ENCODE results near the gene SF3A2.

SF3A2 gene

DNA sequence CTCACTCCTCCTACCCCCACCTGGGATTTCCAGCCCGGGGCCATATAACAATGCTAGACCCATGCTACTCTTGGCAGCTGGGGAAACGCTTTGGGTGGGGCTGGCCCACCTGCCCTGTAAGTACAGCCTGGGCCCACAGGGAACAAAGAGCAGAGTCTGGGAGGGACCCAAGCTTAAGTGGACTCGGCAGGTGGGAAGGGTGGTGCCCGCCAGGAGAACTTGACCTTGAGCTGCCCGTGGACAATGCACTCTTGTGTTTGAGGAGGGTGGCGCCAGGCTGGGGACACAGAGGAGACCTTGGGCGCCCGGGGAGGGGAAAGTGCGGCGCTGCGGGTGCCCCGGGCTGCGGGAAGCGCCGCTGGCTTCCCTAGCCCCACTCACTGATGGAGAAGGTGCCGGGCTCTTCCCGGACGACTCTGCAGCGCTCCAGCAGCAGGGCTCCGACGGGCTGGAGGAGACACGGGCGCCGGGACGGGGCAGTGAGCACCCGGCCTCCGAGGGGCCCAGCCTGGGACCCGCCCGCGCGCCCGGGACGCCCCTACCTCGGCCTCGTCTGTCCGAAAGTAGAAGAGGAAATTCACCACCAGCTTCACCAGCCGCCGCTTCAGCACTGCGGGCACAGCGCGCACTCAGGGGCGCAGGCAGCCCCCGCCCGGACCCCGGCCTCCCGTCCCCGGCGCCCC is 1.1 kb upstream of the SF3A2 start:
- no peaks in the 10 kb centered on the region for H3K9me3 ChIP-seq (ENCODE audit: control insufficient read depth, low read length)
- peak overlapping the region; percentile 94 for H3K27ac ChIP-seq
- H3K4me3 ChIP-seq (ENCODE audit: low read depth, low read length) = peak overlapping the region; percentile 94
- H3K4me2 ChIP-seq (ENCODE audit: low read length) = peak overlapping the region; percentile 100
- H3K9ac ChIP-seq = peak overlapping the region; percentile 22
- H3K79me2 ChIP-seq = peaks cover 44% of the 10 kb centered on the region
- H2AFZ ChIP-seq = peak overlapping the region; percentile 76
- H3K36me3 ChIP-seq (ENCODE audit: control insufficient read depth, insufficient read depth, low read length) = no peaks in the 10 kb centered on the region
- H3K27me3 ChIP-seq (ENCODE audit: control insufficient read depth, insufficient read depth, low read length) = no peaks in the 10 kb centered on the region
- peaks cover 12% of the 10 kb centered on the region for H3K4me1 ChIP-seq
- TF ChIP-seq, protein P1, sequence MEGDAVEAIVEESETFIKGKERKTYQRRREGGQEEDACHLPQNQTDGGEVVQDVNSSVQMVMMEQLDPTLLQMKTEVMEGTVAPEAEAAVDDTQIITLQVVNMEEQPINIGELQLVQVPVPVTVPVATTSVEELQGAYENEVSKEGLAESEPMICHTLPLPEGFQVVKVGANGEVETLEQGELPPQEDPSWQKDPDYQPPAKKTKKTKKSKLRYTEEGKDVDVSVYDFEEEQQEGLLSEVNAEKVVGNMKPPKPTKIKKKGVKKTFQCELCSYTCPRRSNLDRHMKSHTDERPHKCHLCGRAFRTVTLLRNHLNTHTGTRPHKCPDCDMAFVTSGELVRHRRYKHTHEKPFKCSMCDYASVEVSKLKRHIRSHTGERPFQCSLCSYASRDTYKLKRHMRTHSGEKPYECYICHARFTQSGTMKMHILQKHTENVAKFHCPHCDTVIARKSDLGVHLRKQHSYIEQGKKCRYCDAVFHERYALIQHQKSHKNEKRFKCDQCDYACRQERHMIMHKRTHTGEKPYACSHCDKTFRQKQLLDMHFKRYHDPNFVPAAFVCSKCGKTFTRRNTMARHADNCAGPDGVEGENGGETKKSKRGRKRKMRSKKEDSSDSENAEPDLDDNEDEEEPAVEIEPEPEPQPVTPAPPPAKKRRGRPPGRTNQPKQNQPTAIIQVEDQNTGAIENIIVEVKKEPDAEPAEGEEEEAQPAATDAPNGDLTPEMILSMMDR (IDR thresholded peaks at IDR 0.05) = no peak

DNA sequence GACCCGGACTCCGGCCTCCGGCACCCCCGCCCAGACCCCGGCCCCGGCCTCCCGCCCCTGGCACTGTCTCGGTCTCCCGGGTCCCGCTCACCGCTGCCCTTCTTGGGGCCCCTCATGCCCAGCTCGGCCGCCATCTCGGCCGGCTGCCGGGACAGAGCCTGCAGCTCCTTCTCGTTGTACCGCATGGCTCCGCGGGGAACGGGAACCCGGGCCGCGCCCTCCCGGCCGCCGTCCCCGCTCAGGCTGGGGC is 635 bp upstream of the SF3A2 start:
- H3K9ac ChIP-seq = peak overlapping the region; percentile 22
- peaks cover 48% of the 10 kb centered on the region for H3K79me2 ChIP-seq
- peak overlapping the region; percentile 76 for H2AFZ ChIP-seq
- H3K27me3 ChIP-seq (ENCODE audit: control insufficient read depth, insufficient read depth, low read length) = no peaks in the 10 kb centered on the region
- peak overlapping the region; percentile 94 for H3K27ac ChIP-seq
- H3K4me2 ChIP-seq (ENCODE audit: low read length) = peak overlapping the region; percentile 100
- no peaks in the 10 kb centered on the region for H3K36me3 ChIP-seq (ENCODE audit: control insufficient read depth, insufficient read depth, low read length)
- peaks cover 12% of the 10 kb centered on the region for H3K4me1 ChIP-seq
- H3K9me3 ChIP-seq (ENCODE audit: control insufficient read depth, low read length) = no peaks in the 10 kb centered on the region
- TF ChIP-seq, protein P1 (IDR thresholded peaks at IDR 0.05) = no peak
- H3K4me3 ChIP-seq (ENCODE audit: low read depth, low read length) = peak overlapping the region; percentile 94

DNA sequence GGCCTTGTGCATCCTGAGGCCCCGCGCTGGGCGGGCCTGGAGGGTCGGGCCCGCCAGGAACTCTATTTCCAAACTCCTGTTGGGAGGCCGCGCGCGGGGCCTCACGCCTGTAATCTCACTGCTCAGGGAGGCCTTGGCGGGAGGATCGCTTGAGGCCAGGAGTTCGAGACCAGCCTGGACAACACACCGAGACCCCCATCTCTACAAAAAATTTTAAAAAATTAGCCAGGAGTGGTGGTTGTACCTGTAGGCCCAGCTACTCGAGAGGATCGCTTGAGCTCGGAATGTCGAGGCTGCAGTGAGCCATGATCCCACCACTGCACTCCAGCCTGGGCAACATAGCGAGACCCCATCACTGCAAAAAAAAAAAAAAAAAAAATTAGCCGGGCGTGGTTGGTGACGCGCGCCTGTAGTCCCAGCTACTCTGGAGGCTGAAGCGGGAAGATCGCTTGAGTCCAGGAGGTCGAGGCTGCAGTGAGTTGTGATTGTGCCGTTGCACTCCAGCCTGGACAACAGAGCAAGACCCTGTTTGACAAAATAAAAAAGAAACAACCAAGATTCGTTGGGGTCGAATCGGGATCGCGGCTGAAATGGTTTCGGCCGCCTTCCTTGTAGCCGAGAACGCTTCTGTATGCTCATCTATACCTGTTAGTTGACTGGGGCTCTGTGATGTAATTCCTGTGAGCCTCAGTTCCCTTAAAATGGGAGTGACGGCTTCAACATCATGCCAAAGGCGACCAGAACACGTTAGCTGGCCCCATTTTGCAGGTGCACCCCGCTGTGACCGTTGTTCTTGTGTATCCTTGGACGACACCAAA is 636 bp downstream of the SF3A2 start:
- Histone ChIP-seq H3K9ac (peak overlapping the region; percentile 75), H3K27ac (peak overlapping the region; percentile 94), H3K4me3 (ENCODE audit: low read depth, low read length) (peak overlapping the region; percentile 94), H3K4me2 (ENCODE audit: low read length) (peak overlapping the region; percentile 100), H3K36me3 (ENCODE audit: control insufficient read depth, insufficient read depth, low read length) (no peaks in the 10 kb centered on the region), H3K4me1 (peaks cover 12% of the 10 kb centered on the region), H3K9me3 (ENCODE audit: control insufficient read depth, low read length) (no peaks in the 10 kb centered on the region), H3K27me3 (ENCODE audit: control insufficient read depth, insufficient read depth, low read length) (no peaks in the 10 kb centered on the region), H3K79me2 (peaks cover 60% of the 10 kb centered on the region), H2AFZ (peak overlapping the region; percentile 76)
- TF ChIP-seq, protein P1 (IDR thresholded peaks at IDR 0.05) = no peak

DNA sequence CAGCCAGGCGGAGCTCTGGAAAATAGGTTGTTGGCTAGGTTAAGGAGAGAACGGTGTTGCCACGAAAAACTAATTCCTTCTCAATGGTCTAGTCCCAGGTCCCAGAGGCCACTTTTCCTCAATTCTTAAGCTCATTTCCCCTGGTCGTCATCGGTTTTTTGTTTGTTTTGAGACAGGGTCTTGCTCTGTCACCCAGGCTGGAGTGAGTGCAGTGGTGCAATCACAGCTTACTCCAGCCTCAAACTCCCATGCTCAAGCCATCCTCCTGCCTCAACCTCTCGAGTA is 1.2 kb downstream of the SF3A2 start:
- H3K4me2 ChIP-seq (ENCODE audit: low read length) = peak overlapping the region; percentile 100
- H3K4me3 ChIP-seq (ENCODE audit: low read depth, low read length) = peak overlapping the region; percentile 94
- H3K9me3 ChIP-seq (ENCODE audit: control insufficient read depth, low read length) = no peaks in the 10 kb centered on the region
- no peaks in the 10 kb centered on the region for H3K27me3 ChIP-seq (ENCODE audit: control insufficient read depth, insufficient read depth, low read length)
- no peak overlapping the region for H3K9ac ChIP-seq
- H2AFZ ChIP-seq = no peak overlapping the region
- TF ChIP-seq, protein P1 (IDR thresholded peaks at IDR 0.05) = no peak
- no peaks in the 10 kb centered on the region for H3K36me3 ChIP-seq (ENCODE audit: control insufficient read depth, insufficient read depth, low read length)
- peaks cover 64% of the 10 kb centered on the region for H3K79me2 ChIP-seq
- H3K27ac ChIP-seq = no peak overlapping the region
- peaks cover 12% of the 10 kb centered on the region for H3K4me1 ChIP-seq

DNA sequence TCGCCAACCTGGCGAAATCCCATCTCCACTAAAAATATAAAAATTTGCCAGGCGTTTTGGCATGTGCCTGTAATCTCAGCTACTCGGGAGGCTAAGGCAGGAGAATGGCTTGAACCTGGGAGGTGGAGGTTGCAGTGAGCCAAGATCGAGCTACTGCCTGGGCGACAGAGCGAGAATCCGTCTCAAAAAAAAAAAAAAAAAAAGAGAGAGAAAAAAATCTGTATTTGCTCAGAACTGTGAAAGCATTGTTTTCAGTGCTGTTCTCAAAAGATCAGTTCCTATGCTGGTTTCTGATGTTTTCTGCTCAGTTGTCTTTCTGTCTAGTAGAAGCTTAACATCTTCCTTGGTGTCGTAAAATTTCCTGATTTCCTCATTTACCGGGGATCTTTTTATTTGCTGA is 2.5 kb downstream of the SF3A2 start:
- Histone ChIP-seq H2AFZ (no peak overlapping the region), H3K4me1 (peaks cover 12% of the 10 kb centered on the region), H3K27ac (no peak overlapping the region)

More for the DNA sequence above, 2.5 kb downstream of the SF3A2 start:
- Histone ChIP-seq H3K9ac (no peak overlapping the region), H3K79me2 (peaks cover 64% of the 10 kb centered on the region), H3K9me3 (ENCODE audit: control insufficient read depth, low read length) (no peaks in the 10 kb centered on the region), H3K4me2 (ENCODE audit: low read length) (no peak overlapping the region), H3K27me3 (ENCODE audit: control insufficient read depth, insufficient read depth, low read length) (no peaks in the 10 kb centered on the region), H3K36me3 (ENCODE audit: control insufficient read depth, insufficient read depth, low read length) (no peaks in the 10 kb centered on the region), H3K4me3 (ENCODE audit: low read depth, low read length) (no peak overlapping the region)
- TF ChIP-seq, protein P1 (IDR thresholded peaks at IDR 0.05) = no peak

All from parathyroid adenoma (tissue), 2 donors.